ENCODE results near the gene XPNPEP2. TPM values are rescaled to one million over a fixed set of nuclear protein-coding genes. Genes with fewer than 3 reads are reported as not detected.

XPNPEP2 gene
- total RNA-seq, 1 experiment from 2014 or later: not detected

DNA sequence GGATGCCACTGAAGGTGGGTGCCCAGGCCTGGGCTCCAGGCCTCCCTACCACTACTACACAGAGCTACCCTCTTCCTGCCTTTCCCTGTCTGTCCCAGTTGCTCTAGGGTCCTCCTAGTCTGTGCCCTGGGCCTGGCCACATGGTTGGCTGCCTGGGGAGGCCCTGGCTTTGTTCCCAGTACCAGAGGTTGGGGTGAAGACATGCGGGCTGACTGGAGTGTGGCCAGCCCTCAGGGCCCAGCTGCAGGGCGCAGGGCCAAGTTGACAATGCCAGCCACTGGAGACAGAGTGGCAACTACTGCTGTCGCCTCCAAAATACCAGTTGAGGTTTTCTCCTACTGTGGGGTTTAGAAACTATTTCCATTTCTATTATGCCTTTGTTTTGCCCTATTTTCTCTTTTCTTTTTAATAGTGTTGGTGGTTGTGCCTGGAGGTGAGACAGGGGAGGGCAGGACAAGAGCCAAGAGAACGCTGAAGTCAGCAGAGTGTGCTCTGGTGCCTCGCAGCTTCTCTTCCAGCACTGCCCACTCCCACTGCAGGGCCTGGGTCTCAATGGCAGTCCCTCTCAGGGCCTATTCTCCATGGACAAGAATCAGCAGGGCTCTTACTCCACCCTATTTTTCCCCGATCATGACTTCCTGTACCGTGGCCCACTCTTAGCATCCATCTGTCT, 32.2 kb upstream of the XPNPEP2 start:
- Histone ChIP-seq H3K4me2 (ENCODE audit: low read length) (no peak overlapping the region), H3K27ac (ENCODE audit: low read length) (no peak overlapping the region), H3K36me3 (ENCODE audit: low read depth, low read length) (no peaks in the 10 kb centered on the region), H4K20me1 (ENCODE audit: low read length) (no peaks in the 10 kb centered on the region), H3K9me2 (replicated peaks; ENCODE audit: low read length) (no peaks in the 10 kb centered on the region), H2AFZ (ENCODE audit: low read length) (no peak overlapping the region), H3K9ac (ENCODE audit: low read length) (no peak overlapping the region), H3K4me1 (ENCODE audit: insufficient read depth, low read length) (no peaks in the 10 kb centered on the region), H3K9me3 (ENCODE audit: low read length) (no peaks in the 10 kb centered on the region), H3K27me3 (ENCODE audit: low read length) (no peaks in the 10 kb centered on the region), H3F3A (ENCODE audit: low read length, unreplicated experiment) (no peaks in the 10 kb centered on the region), H3K79me2 (ENCODE audit: low read length) (no peaks in the 10 kb centered on the region), H3K4me3 (ENCODE audit: low read length) (no peak overlapping the region)
- no TSS peak for BruUV-seq (replicated peaks)
- ATAC-seq: no peak
- intact Hi-C loops (cut with micrococcal nuclease): no loop called here
- CTCF ChIA-PET: no interaction called here
- peak; percentile 30 for DNase-seq
- POLR2A ChIA-PET (ENCODE audit: unreplicated experiment): no interaction called here
- TF ChIP-seq EZH2 (IDR thresholded peaks at IDR 0.05; ENCODE audit: low read length, unreplicated experiment): no peak
- TF ChIP-seq EZH2phosphoT487 (IDR thresholded peaks at IDR 0.05; ENCODE audit: borderline replicate concordance, low read length): no peak

- TF ChIP-seq EZH2 (IDR thresholded peaks at IDR 0.05; ENCODE audit: low read length, unreplicated experiment): no peak
- no peak for TF ChIP-seq EZH2phosphoT487 (IDR thresholded peaks at IDR 0.05; ENCODE audit: borderline replicate concordance, low read length)
- no peak for TF ChIP-seq CTCF (conservative IDR thresholded peaks at IDR 0.05; ENCODE audit: low read depth, low read length)
- no peaks in the 10 kb centered on the region for H3F3A ChIP-seq (ENCODE audit: low read length, unreplicated experiment)
- CTCF ChIA-PET: no interaction called here
- no peaks in the 10 kb centered on the region for H4K20me1 ChIP-seq (ENCODE audit: low read length)
- H3K9ac ChIP-seq (ENCODE audit: low read length): no peak overlapping the region
- H3K36me3 ChIP-seq (ENCODE audit: low read depth, low read length): no peaks in the 10 kb centered on the region
- H3K27me3 ChIP-seq (ENCODE audit: low read length): no peaks in the 10 kb centered on the region
- H3K9me2 ChIP-seq (replicated peaks; ENCODE audit: low read length): no peaks in the 10 kb centered on the region
- H3K79me2 ChIP-seq (ENCODE audit: low read length): no peaks in the 10 kb centered on the region
- BruUV-seq (replicated peaks): no TSS peak
- no peak overlapping the region for H3K4me2 ChIP-seq (ENCODE audit: low read length)
- H2AFZ ChIP-seq (ENCODE audit: low read length): no peak overlapping the region
- no peaks in the 10 kb centered on the region for H3K9me3 ChIP-seq (ENCODE audit: low read length)
- H3K4me3 ChIP-seq (ENCODE audit: low read length): no peak overlapping the region
- peak; percentile 36 for DNase-seq
- no peak for ATAC-seq
- H3K27ac ChIP-seq (ENCODE audit: low read length): no peak overlapping the region
- intact Hi-C loops (cut with micrococcal nuclease): no loop called here
- POLR2A ChIA-PET (ENCODE audit: unreplicated experiment): no interaction called here
- peaks cover 34% of the 10 kb centered on the region for H3K4me1 ChIP-seq (ENCODE audit: insufficient read depth, low read length)
Measured at GRCh38 chrX:129714581-129714980, 24.2 kb upstream of the XPNPEP2 start.

GRCh38 chrX:129716507-129716906, 22.3 kb upstream of the XPNPEP2 start:
- no peaks in the 10 kb centered on the region for H3K27me3 ChIP-seq (ENCODE audit: low read length)
- no peak overlapping the region for H3K4me3 ChIP-seq (ENCODE audit: low read length)
- no peaks in the 10 kb centered on the region for H3K79me2 ChIP-seq (ENCODE audit: low read length)
- no peaks in the 10 kb centered on the region for H3F3A ChIP-seq (ENCODE audit: low read length, unreplicated experiment)
- TF ChIP-seq EZH2phosphoT487 (IDR thresholded peaks at IDR 0.05; ENCODE audit: borderline replicate concordance, low read length) (no peak), CTCF (conservative IDR thresholded peaks at IDR 0.05; ENCODE audit: low read depth, low read length) (no peak), EZH2 (IDR thresholded peaks at IDR 0.05; ENCODE audit: low read length, unreplicated experiment) (no peak)
- intact Hi-C loops (cut with micrococcal nuclease): no loop called here
- ChIA-PET CTCF (no interaction called here), POLR2A (ENCODE audit: unreplicated experiment) (no interaction called here)
- no TSS peak for BruUV-seq (replicated peaks)
- no peak overlapping the region for H3K27ac ChIP-seq (ENCODE audit: low read length)
- H3K36me3 ChIP-seq (ENCODE audit: low read depth, low read length): no peaks in the 10 kb centered on the region
- no peak overlapping the region for H3K4me2 ChIP-seq (ENCODE audit: low read length)
- no peaks in the 10 kb centered on the region for H4K20me1 ChIP-seq (ENCODE audit: low read length)
- peaks cover 43% of the 10 kb centered on the region for H3K4me1 ChIP-seq (ENCODE audit: insufficient read depth, low read length)
- H2AFZ ChIP-seq (ENCODE audit: low read length): no peak overlapping the region
- ATAC-seq (no peak), DNase-seq (no peak)
- H3K9me3 ChIP-seq (ENCODE audit: low read length): no peaks in the 10 kb centered on the region
- no peaks in the 10 kb centered on the region for H3K9me2 ChIP-seq (replicated peaks; ENCODE audit: low read length)
- no peak overlapping the region for H3K9ac ChIP-seq (ENCODE audit: low read length)
